IPS-20b (cell line): Measurements from ENCODE around the gene LPCAT1.

Experiments
- H3K27ac ChIP-seq: one replicate; pipeline ENCODE4 v1.5.1; 2013; ENCODE audit warnings: low read length
- H3K27me3 ChIP-seq: 2 replicates; pipeline ENCODE4 v1.6.1; 2013; ENCODE audit warnings: mild to moderate bottlenecking, low read length, inconsistent platforms; ENCODE audit not compliant: insufficient read depth
- H3K36me3 ChIP-seq: 2 replicates; pipeline ENCODE4 v1.6.1; 2013; ENCODE audit warnings: low read depth, mild to moderate bottlenecking, inconsistent platforms, low read length, moderate library complexity; ENCODE audit not compliant: insufficient read depth
- H3K4me1 ChIP-seq: 2 replicates; pipeline ENCODE4 v1.6.1; 2013; ENCODE audit warnings: mild to moderate bottlenecking, control low read depth, inconsistent platforms, low read length, moderate library complexity; ENCODE audit not compliant: insufficient read depth
- H3K4me3 ChIP-seq: 2 replicates; pipeline ENCODE4 v1.5.1; 2013; ENCODE audit warnings: mild to moderate bottlenecking, low read length, inconsistent platforms
- H3K9ac ChIP-seq: 2 replicates; pipeline ENCODE4 v1.6.1; 2013; ENCODE audit warnings: low read depth, mild to moderate bottlenecking, inconsistent platforms, low read length, moderate library complexity
- H3K9me3 ChIP-seq: 2 replicates; pipeline ENCODE4 v1.6.1; 2013; ENCODE audit warnings: mild to moderate bottlenecking, low read depth, low read length, inconsistent platforms; ENCODE audit not compliant: insufficient read depth

LPCAT1 gene

DNA sequence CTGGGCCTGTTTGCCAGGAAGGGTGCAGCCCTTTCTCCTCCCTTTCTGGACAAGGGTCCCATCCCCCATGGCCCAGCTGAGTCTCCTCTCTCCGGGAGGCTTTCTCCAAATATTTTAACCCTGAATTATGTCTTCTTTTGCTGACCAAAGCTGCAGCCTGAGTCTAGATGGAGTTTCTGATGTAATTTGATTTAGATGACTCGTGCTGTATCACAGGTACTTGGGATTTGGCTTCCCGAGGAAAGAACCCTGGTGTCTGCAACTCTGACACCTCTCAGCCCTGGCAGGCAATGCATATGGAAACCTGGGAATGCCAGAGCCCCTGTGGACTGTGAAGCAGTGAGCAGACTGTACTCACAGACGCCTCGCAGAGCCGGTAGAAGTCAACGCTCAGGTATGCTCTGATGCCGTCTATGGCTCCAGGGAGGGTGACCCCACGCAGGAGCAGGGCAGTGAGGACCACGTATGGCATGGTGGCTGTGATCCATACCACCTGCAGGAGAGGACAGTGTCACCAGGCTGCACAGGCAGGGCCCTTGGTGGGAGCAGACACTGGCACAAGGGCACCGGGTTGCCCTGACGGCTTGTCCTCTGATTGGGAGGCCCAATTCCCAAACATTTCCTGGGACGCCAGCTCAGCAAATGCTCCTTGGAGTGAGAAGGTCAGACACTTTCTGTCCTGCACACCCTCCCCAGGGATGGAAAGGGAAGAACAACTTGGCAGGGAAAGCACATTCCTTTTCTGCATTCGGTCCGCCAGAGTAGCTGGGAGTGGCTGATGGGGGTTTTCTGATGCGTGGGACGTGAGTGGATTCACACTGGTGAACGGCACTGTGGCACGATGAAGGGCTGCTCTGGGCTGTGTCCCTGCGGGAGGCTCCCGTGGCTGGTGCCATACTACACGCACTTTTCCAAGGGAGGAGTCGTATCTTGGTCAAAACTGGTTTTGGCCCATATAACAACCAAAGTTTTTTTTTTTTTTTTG lies 103.3 kb downstream of the LPCAT1 start:
- Histone ChIP-seq H3K27ac (no peak overlapping the region), H3K9me3 (peaks cover under 1% of the 10 kb centered on the region; the same call in 1 of the 2 replicates), H3K27me3 (no peaks in the 10 kb centered on the region), H3K4me3 (no peak overlapping the region), H3K9ac (no peak overlapping the region), H3K4me1 (no peaks in the 10 kb centered on the region), H3K36me3 (no peaks in the 10 kb centered on the region)

GRCh38 chr5:1419476-1420210 lies 104.1 kb downstream of the LPCAT1 start:
- H3K27me3 ChIP-seq: no peaks in the 10 kb centered on the region
- H3K9me3 ChIP-seq: no peaks in the 10 kb centered on the region
- H3K27ac ChIP-seq: no peak overlapping the region
- no peak overlapping the region for H3K4me3 ChIP-seq
- H3K4me1 ChIP-seq: no peaks in the 10 kb centered on the region
- H3K36me3 ChIP-seq: no peaks in the 10 kb centered on the region
- no peak overlapping the region for H3K9ac ChIP-seq

DNA sequence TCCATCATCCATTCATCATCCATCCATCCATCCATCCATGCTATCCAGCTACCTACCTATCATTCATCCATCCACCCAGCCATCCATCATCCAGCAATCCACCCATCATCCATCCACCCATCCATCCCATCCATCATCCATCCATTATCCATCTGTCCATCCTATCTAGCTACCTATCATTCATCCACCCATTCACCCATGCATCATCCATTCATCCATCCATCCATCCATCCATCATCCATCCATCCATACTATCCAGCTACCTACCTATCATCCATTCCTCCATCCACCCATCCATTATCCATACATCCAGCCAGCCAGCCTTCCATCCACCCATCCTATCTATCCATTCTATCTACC lies 104.9 kb downstream of the LPCAT1 start:
- no peak overlapping the region for H3K27ac ChIP-seq
- H3K4me3 ChIP-seq: no peak overlapping the region
- H3K9ac ChIP-seq: no peak overlapping the region
- H3K27me3 ChIP-seq: no peaks in the 10 kb centered on the region
- H3K4me1 ChIP-seq: no peaks in the 10 kb centered on the region
- no peaks in the 10 kb centered on the region for H3K36me3 ChIP-seq
- no peaks in the 10 kb centered on the region for H3K9me3 ChIP-seq

DNA sequence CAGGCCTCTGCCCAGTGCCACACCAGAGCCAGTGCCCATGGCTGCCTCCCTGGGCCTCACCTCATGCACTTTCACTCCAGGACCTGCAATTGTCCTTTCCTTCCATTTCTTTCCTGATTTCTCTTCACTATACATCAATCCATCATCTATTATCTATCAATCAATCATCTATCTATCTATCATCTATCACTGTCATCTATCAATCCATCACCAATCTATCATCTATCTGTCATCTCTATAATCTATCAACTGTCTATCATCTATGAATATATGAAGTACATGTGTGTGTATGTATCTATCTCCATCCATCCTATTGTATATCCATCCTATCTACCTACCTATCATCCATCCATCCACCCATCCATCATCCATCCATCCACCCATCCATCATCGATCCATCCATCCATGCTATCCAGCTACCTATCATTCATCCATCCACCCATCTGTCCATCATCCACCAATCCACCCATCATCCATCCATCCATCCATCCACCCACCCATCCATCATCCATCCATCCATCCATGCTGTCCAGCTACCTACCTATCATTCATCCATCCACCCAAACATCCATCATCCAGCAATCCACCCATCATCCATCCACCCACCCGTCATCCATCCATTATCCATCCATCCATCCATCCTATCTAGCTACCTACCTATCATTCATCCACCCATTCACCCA lies 105.4 kb downstream of the LPCAT1 start:
- H3K4me1 ChIP-seq: no peaks in the 10 kb centered on the region
- no peak overlapping the region for H3K27ac ChIP-seq
- no peaks in the 10 kb centered on the region for H3K9me3 ChIP-seq
- no peak overlapping the region for H3K4me3 ChIP-seq
- H3K9ac ChIP-seq: no peak overlapping the region
- H3K36me3 ChIP-seq: no peaks in the 10 kb centered on the region
- no peaks in the 10 kb centered on the region for H3K27me3 ChIP-seq

DNA sequence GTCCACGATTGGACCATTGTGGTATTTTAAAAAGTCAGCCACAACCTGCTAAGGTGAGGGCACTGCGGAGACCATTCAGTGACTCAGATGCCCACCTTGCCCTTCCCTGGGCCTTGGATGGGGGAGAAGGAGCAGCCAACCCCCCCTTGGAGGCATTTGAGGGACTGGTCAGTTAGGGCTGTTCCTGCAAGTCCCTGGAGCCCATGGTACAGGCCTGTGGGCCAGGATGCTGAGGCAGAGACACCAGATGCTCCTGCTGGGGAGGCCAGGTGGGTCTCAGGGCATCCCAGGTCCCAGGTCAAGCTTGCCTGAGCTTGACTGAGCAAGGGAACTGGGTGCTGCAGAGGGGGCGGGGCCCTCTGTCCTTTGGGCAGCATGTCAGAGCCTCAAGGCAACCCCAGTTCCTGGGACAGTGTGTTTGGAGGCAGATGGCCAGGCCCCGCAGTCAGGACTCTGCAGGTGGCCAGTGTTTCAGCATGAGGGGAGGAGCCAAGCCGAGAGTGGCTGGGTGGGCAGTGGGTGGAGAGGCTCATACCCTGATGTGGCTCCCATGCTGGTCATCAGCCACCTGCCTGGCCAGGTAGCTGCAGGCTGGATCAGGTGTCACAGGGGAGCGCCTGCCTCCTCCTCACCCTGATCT lies 106.1 kb downstream of the LPCAT1 start:
- H3K9ac ChIP-seq: no peak overlapping the region
- no peak overlapping the region for H3K27ac ChIP-seq
- H3K27me3 ChIP-seq: no peaks in the 10 kb centered on the region
- H3K36me3 ChIP-seq: no peaks in the 10 kb centered on the region
- no peaks in the 10 kb centered on the region for H3K9me3 ChIP-seq
- H3K4me1 ChIP-seq: peaks cover 3% of the 10 kb centered on the region; the same call in 1 of the 2 replicates
- no peak overlapping the region for H3K4me3 ChIP-seq

- H3K27ac ChIP-seq: no peak overlapping the region
- no peak overlapping the region for H3K9ac ChIP-seq
- no peaks in the 10 kb centered on the region for H3K27me3 ChIP-seq
- no peaks in the 10 kb centered on the region for H3K36me3 ChIP-seq
- H3K9me3 ChIP-seq: no peaks in the 10 kb centered on the region
- no peak overlapping the region for H3K4me3 ChIP-seq
- peaks cover 6% of the 10 kb centered on the region; the same call in 1 of the 2 replicates for H3K4me1 ChIP-seq
Measured at GRCh38 chr5:1416856-1417469, 106.8 kb downstream of the LPCAT1 start.

DNA sequence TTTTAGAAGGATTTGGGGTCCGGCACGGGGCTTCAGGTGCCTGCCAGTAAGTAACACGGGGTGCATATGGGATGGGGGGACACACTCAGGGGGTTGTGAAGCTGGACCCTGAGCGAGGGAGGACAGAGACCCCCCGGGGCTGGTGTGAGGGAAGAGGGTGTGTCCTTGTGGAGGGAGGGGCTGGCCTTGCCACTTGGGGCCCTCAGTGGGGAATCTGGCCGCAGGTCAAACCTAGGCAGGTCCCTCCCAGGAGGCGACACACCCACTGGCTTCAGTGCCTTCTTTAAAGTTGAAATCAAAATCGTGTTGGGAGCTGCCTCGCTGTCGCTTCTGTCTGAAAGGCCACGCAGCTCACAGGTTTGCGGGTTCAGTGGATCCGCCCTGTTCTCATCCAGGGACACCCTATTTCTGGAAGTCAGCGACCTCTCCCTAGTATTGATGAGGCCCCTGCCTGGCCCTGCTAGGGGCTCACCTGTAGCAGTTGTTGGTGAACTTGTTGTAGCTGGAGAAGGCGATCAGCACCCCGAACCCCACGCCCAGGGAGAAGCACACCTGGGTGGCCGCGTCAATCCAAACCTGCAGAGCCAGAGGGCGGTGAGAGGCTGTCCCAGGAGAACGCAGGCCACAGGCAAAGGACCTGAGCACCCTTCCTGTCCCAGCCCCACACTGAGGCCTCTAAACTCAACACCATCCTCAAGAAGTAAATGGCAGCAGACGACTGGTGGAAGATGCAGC lies 108.0 kb downstream of the LPCAT1 start:
- no peak overlapping the region for H3K4me3 ChIP-seq
- H3K9ac ChIP-seq: no peak overlapping the region
- no peaks in the 10 kb centered on the region for H3K9me3 ChIP-seq
- no peaks in the 10 kb centered on the region for H3K27me3 ChIP-seq
- no peak overlapping the region for H3K27ac ChIP-seq
- H3K4me1 ChIP-seq: peaks cover 6% of the 10 kb centered on the region; the same call in 1 of the 2 replicates
- H3K36me3 ChIP-seq: no peaks in the 10 kb centered on the region

GRCh38 chr5:1415059-1415425 lies 108.7 kb downstream of the LPCAT1 start:
- Histone ChIP-seq H3K36me3 (no peaks in the 10 kb centered on the region), H3K4me1 (peaks cover 6% of the 10 kb centered on the region; the same call in 1 of the 2 replicates), H3K4me3 (no peak overlapping the region), H3K27ac (no peak overlapping the region), H3K27me3 (no peaks in the 10 kb centered on the region), H3K9ac (no peak overlapping the region), H3K9me3 (no peaks in the 10 kb centered on the region)

DNA sequence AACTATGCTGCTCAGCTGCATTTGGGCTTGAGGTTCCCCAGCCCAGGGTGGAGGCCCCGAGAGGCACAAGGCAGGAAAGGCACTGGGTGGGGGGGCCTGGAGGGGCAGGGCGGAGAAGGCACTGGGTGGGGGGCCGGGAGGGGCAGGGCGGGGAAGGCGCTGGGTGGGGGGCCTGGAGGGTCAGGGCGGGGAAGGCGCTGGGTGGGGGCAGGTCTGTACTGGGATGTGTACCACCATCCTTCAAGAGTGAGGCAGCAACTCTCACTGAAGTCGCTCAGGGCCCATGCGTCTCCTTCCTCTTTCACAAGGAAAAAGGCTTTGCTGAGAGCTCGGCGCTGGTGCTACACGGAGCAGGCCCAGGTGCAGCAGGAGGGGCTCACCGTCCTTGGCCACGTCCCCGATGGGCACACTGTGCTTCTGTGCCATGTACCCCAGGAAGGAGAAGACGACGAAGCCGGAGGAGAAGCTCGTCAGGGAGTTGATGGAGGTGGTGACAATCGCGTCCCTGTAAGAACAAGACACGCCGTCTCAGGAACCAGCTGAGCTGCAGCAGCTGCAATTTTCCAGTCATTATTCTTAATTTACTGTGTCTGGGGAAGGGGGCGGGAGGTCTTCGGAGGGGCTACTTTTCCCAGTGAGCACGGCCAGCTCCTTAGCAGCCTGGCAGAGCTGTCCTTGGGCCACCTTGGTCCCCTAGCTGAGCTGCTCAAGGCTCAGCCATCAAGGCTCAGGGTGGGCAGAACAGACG lies 109.3 kb downstream of the LPCAT1 start:
- Histone ChIP-seq H3K4me1 (peaks cover 6% of the 10 kb centered on the region; the same call in 1 of the 2 replicates), H3K27me3 (no peaks in the 10 kb centered on the region), H3K9me3 (no peaks in the 10 kb centered on the region), H3K9ac (no peak overlapping the region; the same call in 1 of the 2 replicates), H3K27ac (no peak overlapping the region), H3K4me3 (no peak overlapping the region), H3K36me3 (no peaks in the 10 kb centered on the region)

GRCh38 chr5:1413611-1414241 lies 110.0 kb downstream of the LPCAT1 start:
- Histone ChIP-seq H3K27ac (no peak overlapping the region), H3K4me3 (no peak overlapping the region), H3K9ac (no peak overlapping the region), H3K36me3 (no peaks in the 10 kb centered on the region), H3K27me3 (no peaks in the 10 kb centered on the region), H3K9me3 (no peaks in the 10 kb centered on the region), H3K4me1 (peaks cover 6% of the 10 kb centered on the region; the same call in 1 of the 2 replicates)
